Left renal pelvis (tissue), 4 donors: Measurements from ENCODE around the gene RASGEF1C. TPM values are rescaled to one million over a fixed set of nuclear protein-coding genes. Genes with fewer than 3 reads are reported as not detected.
"Not testable (repeated sequence)": the region's sequence is repeated elsewhere in the genome, so short reads cannot be mapped to it uniquely, and the experiment has no call there.

Experiments used
- DNase-seq, 4 donors: peaks; one replicate each; pipeline ENCODE4 v3.0.0-alpha.2; 2013; ENCODE audit warnings: low read depth in 4 of 4, low spot score in 3 of 4
- polyA plus RNA-seq, 4 donors: library from polyadenylated mRNA; unstranded; fragments of 120-200 nt; gene quantifications; one replicate each; pipeline ENCODE4 v1.2.1, GENCODE V29; 2013; ENCODE audit not compliant: insufficient read length in 4 of 4

The RASGEF1C gene
- polyA plus RNA-seq, 4 donors: 0.56 to 1.3 (median 0.64) TPM

GRCh38 chr5:180126156-180126555, 82.9 kb downstream of the RASGEF1C start:
- DNase-seq: not testable (repeated sequence)

- not testable (repeated sequence) for DNase-seq
Observed at GRCh38 chr5:180124662-180125061, 84.3 kb downstream of the RASGEF1C start.

GRCh38 chr5:180122875-180123274, 86.1 kb downstream of the RASGEF1C start:
- no peak for DNase-seq

GRCh38 chr5:180121826-180122413, 87.1 kb downstream of the RASGEF1C start:
- DNase-seq: no peak

- no peak for DNase-seq
Observed at GRCh38 chr5:180120237-180121101, 88.5 kb downstream of the RASGEF1C start.

- DNase-seq: no peak
Observed at GRCh38 chr5:180119903-180120236, 89.1 kb downstream of the RASGEF1C start.

GRCh38 chr5:180119031-180119902, 89.7 kb downstream of the RASGEF1C start:
- DNase-seq: no peak

- no peak for DNase-seq
Observed at GRCh38 chr5:180118391-180118791, 90.6 kb downstream of the RASGEF1C start.

- no peak for DNase-seq
Observed at GRCh38 chr5:180117000-180117725, 91.8 kb downstream of the RASGEF1C start.

GRCh38 chr5:180116077-180116999, 92.7 kb downstream of the RASGEF1C start:
- DNase-seq: no peak

GRCh38 chr5:180115326-180116076, 93.5 kb downstream of the RASGEF1C start:
- no peak for DNase-seq

- DNase-seq: no peak
Observed at GRCh38 chr5:180114304-180115003, 94.6 kb downstream of the RASGEF1C start.

- no peak for DNase-seq
Observed at GRCh38 chr5:180113660-180114303, 95.2 kb downstream of the RASGEF1C start.

GRCh38 chr5:180112181-180112861, 96.7 kb downstream of the RASGEF1C start:
- DNase-seq: no peak

- no peak for DNase-seq
Observed at GRCh38 chr5:180111273-180112002, 97.6 kb downstream of the RASGEF1C start.

- DNase-seq: no peak
Observed at GRCh38 chr5:180109920-180110319, 99.1 kb downstream of the RASGEF1C start.
